ENCODE results near the gene CCM2.

GRCh38 chr7:44960011-44960580 is 39.9 kb upstream of the CCM2 start:
- TF ChIP-seq CTCF (conservative IDR thresholded peaks at IDR 0.05 in 1 of 2, IDR thresholded peaks at IDR 0.05 in 1 of 2; ENCODE audit: extremely low read depth in 1 of 2, insufficient read depth in 1 of 2, low read depth in 1 of 2, low read length in 2 of 2) (no peak), EZH2 (IDR thresholded peaks at IDR 0.05; ENCODE audit: borderline replicate concordance, low read length) (no peak)

All from mammary epithelial cell (primary cell).